T-cell (primary cell): Measurements from ENCODE around the gene NCS1. TPM values are rescaled to one million over a fixed set of nuclear protein-coding genes. Genes with fewer than 3 reads are reported as not detected.

Source experiments
- ATAC-seq, 4 experiments: fragments of 200-7000 bp in 3 of 4; fragments of 150-1000 bp in 1 of 4; cut with Tn5 transposase; replicated peaks in 1 of 4; 1 replicate in 3 of 4; 2 replicates in 1 of 4; pipeline ENCODE4 v1.10.0; 2021; ENCODE audit warnings: moderate library complexity in 3 of 4, mild to moderate bottlenecking in 2 of 4, moderate number of reproducible peaks in 1 of 4
- CTCF ChIA-PET, 2 donors: fragments of 300-600 bp; sonication (Branson Sonifier 250); formaldehyde crosslinking; loops; one replicate each; lab custom pipeline; 2022; ENCODE audit warnings: antibody characterized with exemption in 2 of 2; lab: Charles Lee
- POLR2A ChIA-PET, 2 donors: fragments of 300-600 bp; sonication (Branson Sonifier 250); formaldehyde crosslinking; loops; one replicate each; lab custom pipeline; 2022; ENCODE audit warnings: antibody characterized with exemption in 2 of 2; lab: Charles Lee
- DNase-seq, 35 experiments: peaks; one replicate each; pipeline versions ENCODE4 v3.0.0 to v3.0.0-alpha.2; 2013 to 2023
- H3K27ac ChIP-seq: one replicate; pipeline ENCODE4 v1.5.1; 2013; ENCODE audit warnings: low read length
- H3K27me3 ChIP-seq, 2 experiments: replicated peaks in 1 of 2; 1 replicate in 1 of 2; 2 replicates in 1 of 2; pipeline versions ENCODE4 v1.6.1 to v1.7.0; 2013; ENCODE audit warnings: low read length in 1 of 2, mixed read lengths in 1 of 2; ENCODE audit not compliant: control insufficient read depth in 2 of 2, insufficient read depth in 2 of 2; ENCODE audit errors: extremely low read depth in 1 of 2
- H3K36me3 ChIP-seq, 2 donors: 1 replicate in 1 of 2; 2 replicates in 1 of 2; pipeline versions ENCODE4 v1.6.1 to v1.7.0; 2013; ENCODE audit warnings: low read length in 1 of 2; ENCODE audit not compliant: control insufficient read depth in 2 of 2, insufficient read depth in 1 of 2; ENCODE audit errors: extremely low read depth in 1 of 2
- H3K4me1 ChIP-seq, 2 experiments: 1 replicate in 1 of 2; 2 replicates in 1 of 2; pipeline versions ENCODE4 v1.6.1 to v1.7.0; 2013; ENCODE audit warnings: low read length in 2 of 2, mixed read lengths in 1 of 2; ENCODE audit not compliant: insufficient read depth in 2 of 2, control insufficient read depth in 1 of 2; ENCODE audit errors: extremely low read depth in 1 of 2
- H3K4me3 ChIP-seq, 2 donors: 1 replicate in 1 of 2; 2 replicates in 1 of 2; pipeline versions ENCODE4 v1.5.1 to v1.7.0; 2013; ENCODE audit warnings: mild to moderate bottlenecking in 2 of 2, low read length in 1 of 2, moderate library complexity in 1 of 2; ENCODE audit not compliant: control insufficient read depth in 1 of 2; ENCODE audit errors: extremely low read depth in 1 of 2
- H3K9me3 ChIP-seq: 2 replicates; pipeline ENCODE4 v1.7.0; 2013
- H3K27ac Mint-ChIP-seq, 2 donors: one replicate each; pipeline ENCODE4 v1.8.0; 2020 to 2021; ENCODE audit warnings: mild to moderate bottlenecking in 2 of 2, mixed read lengths in 2 of 2
- H3K27me3 Mint-ChIP-seq, 2 donors: one replicate each; pipeline ENCODE4 v1.8.0; 2021 to 2022; ENCODE audit warnings: mixed read lengths in 2 of 2
- H3K36me3 Mint-ChIP-seq: one replicate; pipeline ENCODE4 v1.8.0; 2021; ENCODE audit warnings: mixed read lengths
- H3K4me1 Mint-ChIP-seq, 3 donors: one replicate each; pipeline ENCODE4 v1.8.0; 2020 to 2022; ENCODE audit warnings: mixed read lengths in 3 of 3, mild to moderate bottlenecking in 1 of 3
- H3K4me3 Mint-ChIP-seq, 3 donors: one replicate each; pipeline ENCODE4 v1.8.0; 2020 to 2022; ENCODE audit warnings: mild to moderate bottlenecking in 3 of 3, mixed read lengths in 3 of 3, moderate library complexity in 3 of 3
- H3K9me3 Mint-ChIP-seq, 3 donors: one replicate each; pipeline ENCODE4 v1.8.0; 2020 to 2022; ENCODE audit warnings: mixed read lengths in 3 of 3
- WGBS: methylation state at CpG from one replicate; pipeline ENCODE4 v1.1.5; 2013; ENCODE audit warnings: missing lambda C conversion rate; ENCODE audit not compliant: insufficient coverage; 5-methylcytosine and 5-hydroxymethylcytosine counted together
- total RNA-seq, 35 experiments: library from RNA in 6 of 35; stranded (reverse) in 6 of 35; fragments of 120-200 nt in 1 of 35; gene quantifications; one replicate each; pipeline versions ENCODE4 v1.2.1 to v1.2.4 and lab custom pipeline; 2013 to 2026

NCS1 gene
- total RNA-seq, 5 donors from 2014 or later (not counting 1 experiment from before 2014, with no cell fraction given) = 0.20 to 0.82 (median 0.46) TPM; not detected in 1

DNA sequence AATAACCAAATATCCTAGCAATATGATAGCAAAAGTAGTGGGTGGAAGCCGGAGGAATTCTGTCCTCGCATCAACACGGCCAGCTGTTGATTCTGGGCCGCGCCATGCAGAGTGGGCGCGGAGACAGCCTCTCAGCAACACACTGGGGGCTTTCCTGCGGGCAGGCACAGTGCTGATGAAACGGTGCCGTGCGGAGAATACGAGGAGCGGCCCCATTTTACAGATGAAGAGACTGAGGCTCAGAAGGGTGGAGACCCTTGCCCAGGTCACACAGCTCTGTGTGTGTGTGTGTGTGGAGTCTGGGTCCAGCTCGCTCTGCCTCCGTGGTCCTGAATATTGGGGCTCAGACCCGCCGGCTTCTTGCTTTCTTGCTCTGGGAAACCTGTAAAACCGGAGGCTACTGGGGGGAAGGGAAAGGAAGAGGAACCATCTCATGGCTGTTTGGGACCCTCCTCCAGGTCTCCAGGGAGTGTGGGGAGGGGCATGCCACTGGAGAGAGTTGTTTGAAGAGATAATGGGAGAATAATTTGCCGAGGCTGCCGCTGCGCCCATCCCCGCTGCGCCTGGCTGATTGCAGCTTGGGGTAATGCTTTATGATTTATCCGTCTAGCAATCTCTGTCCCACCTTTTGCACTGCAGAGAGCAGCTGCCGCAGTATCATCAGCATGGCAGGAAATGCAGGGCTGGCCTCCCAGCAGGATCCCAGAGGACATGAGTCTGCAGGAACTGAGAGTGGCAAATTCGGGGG is 36.6 kb downstream of the NCS1 start:
- ChIA-PET POLR2A (no interaction called here), CTCF (no interaction called here)
- DNase-seq (no peak), ATAC-seq (no peak)
- no peaks in the 10 kb centered on the region for H3K4me1 ChIP-seq
- WGBS = 71% methylated on average over 22 of the region's 26 CpGs
- Mint-ChIP-seq H3K27me3 (peaks cover 8 to 15% of the 10 kb centered on the region in 2 donors), H3K9me3 (no peaks in the 10 kb centered on the region), H3K27ac (no peak overlapping the region), H3K36me3 (no peaks in the 10 kb centered on the region), H3K4me3 (no peak overlapping the region), H3K4me1 (no peaks in the 10 kb centered on the region)
- H3K9me3 ChIP-seq = no peaks in the 10 kb centered on the region
- no peak overlapping the region for H3K27ac ChIP-seq
- H3K36me3 ChIP-seq = no peaks in the 10 kb centered on the region
- H3K4me3 ChIP-seq = no peak overlapping the region
- peaks cover 0 to 13% of the 10 kb centered on the region in 2 experiments for H3K27me3 ChIP-seq

DNA sequence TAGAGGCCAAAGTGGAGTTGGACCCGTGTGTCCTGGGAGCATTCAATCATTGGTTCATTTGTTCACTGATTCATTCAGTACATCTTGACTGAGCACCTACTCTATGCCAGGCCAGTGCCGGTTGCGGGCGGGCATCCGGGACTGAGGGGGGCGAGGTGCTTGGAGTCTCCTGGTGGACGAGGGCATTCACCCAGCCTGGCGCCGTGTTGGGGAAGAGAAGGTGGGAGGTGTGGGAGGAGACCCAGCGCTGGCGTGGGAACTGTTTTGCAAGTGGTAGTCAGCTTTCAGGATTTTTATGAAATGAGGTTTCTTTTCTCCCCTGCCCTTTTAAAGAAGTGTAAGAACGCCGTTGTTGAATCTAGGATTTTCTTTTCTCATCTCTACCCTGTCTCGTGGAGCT is 37.2 kb downstream of the NCS1 start:
- Histone ChIP-seq H3K9me3 (no peaks in the 10 kb centered on the region), H3K4me3 (no peak overlapping the region), H3K27ac (no peak overlapping the region), H3K4me1 (no peaks in the 10 kb centered on the region), H3K36me3 (no peaks in the 10 kb centered on the region), H3K27me3 (peaks cover 0 to 13% of the 10 kb centered on the region in 2 experiments)
- no peaks in the 10 kb centered on the region for H3K9me3 Mint-ChIP-seq
- POLR2A ChIA-PET = no interaction called here
- H3K27me3 Mint-ChIP-seq = peaks cover 8 to 15% of the 10 kb centered on the region in 2 donors
- no peaks in the 10 kb centered on the region for H3K36me3 Mint-ChIP-seq
- no peak overlapping the region for H3K27ac Mint-ChIP-seq
- WGBS = 61% methylated on average over 6 of the region's 14 CpGs
- ATAC-seq (no peak), DNase-seq (no peak)
- CTCF ChIA-PET = interaction anchor here in 1 of 2 donors (0.6 kb wide), 1 partner anchor 27 kb away, joined by 3 read pairs; no protein-coding TSS in a partner anchor
- H3K4me1 Mint-ChIP-seq = no peaks in the 10 kb centered on the region
- no peak overlapping the region for H3K4me3 Mint-ChIP-seq

- no peak overlapping the region for H3K27ac Mint-ChIP-seq
Observed at GRCh38 chr9:130211548-130212226, 39.5 kb downstream of the NCS1 start.

DNA sequence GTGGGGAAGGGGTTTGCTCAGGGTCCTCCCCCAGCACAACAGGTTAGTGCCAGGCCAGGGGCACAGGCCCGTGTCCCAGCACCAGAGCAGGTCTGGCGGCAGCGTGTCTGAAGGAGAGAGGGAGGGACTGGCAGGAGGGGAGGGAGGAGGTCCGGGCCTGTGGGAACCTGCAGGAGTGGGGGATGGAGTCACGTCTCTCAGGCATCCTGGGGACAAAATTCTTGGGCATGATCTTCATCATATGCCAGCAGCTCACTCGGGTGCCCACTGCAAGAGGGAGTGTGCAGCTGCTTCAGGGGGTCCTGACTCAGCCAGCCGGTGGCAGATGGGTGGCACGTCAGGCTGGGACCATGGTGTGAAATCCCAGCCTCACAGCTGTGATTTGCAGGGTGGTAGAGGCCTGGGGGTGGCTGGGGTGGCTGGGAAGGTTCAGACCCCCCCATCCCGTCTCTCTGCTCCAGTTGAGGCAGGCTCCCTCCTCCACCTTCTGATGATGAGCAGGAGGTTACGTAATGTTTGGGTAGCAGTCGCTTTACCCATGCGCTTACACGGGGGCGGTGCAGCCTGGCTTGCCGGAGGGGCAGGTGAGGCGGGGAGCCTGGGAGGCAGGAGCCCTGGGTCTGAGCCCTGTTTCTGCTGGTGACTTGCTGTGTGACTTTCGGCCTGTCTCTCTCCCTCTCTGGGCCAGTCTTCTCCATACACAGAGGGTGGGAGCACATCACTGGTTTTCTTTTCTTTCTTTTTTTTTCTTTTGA is 40.5 kb downstream of the NCS1 start:
- H3K27me3 Mint-ChIP-seq = peaks cover 8 to 15% of the 10 kb centered on the region in 2 donors
- H3K27ac Mint-ChIP-seq = no peak overlapping the region
- 68% methylated on average over 7 of the region's 17 CpGs for WGBS
- no peak overlapping the region for H3K27ac ChIP-seq
- H3K9me3 ChIP-seq = no peaks in the 10 kb centered on the region
- no peaks in the 10 kb centered on the region for H3K4me1 Mint-ChIP-seq
- ChIA-PET CTCF (no interaction called here), POLR2A (no interaction called here)
- DNase-seq (no peak), ATAC-seq (no peak)
- H3K36me3 Mint-ChIP-seq = no peaks in the 10 kb centered on the region
- no peak overlapping the region for H3K4me3 ChIP-seq
- no peaks in the 10 kb centered on the region for H3K4me1 ChIP-seq
- H3K36me3 ChIP-seq = no peaks in the 10 kb centered on the region
- no peaks in the 10 kb centered on the region for H3K9me3 Mint-ChIP-seq
- peaks cover 0 to 16% of the 10 kb centered on the region in 2 experiments for H3K27me3 ChIP-seq
- no peak overlapping the region for H3K4me3 Mint-ChIP-seq

More at GRCh38 chr9:130211548-130212226, 39.5 kb downstream of the NCS1 start:
- peaks cover 8 to 15% of the 10 kb centered on the region in 2 donors for H3K27me3 Mint-ChIP-seq
- ChIA-PET CTCF (no interaction called here), POLR2A (no interaction called here)
- no peaks in the 10 kb centered on the region for H3K9me3 Mint-ChIP-seq
- 85% methylated on average over 11 of the region's 20 CpGs for WGBS
- Histone ChIP-seq H3K27ac (no peak overlapping the region), H3K4me1 (no peaks in the 10 kb centered on the region), H3K36me3 (no peaks in the 10 kb centered on the region), H3K4me3 (no peak overlapping the region), H3K27me3 (peaks cover 0 to 18% of the 10 kb centered on the region in 2 experiments), H3K9me3 (no peaks in the 10 kb centered on the region)
- no peak for DNase-seq
- ATAC-seq = no peak
- H3K36me3 Mint-ChIP-seq = no peaks in the 10 kb centered on the region
- H3K4me3 Mint-ChIP-seq = no peak overlapping the region
- H3K4me1 Mint-ChIP-seq = no peaks in the 10 kb centered on the region

- Mint-ChIP-seq H3K27ac (no peak overlapping the region), H3K4me1 (no peaks in the 10 kb centered on the region), H3K36me3 (no peaks in the 10 kb centered on the region), H3K9me3 (no peaks in the 10 kb centered on the region), H3K27me3 (peaks cover 8 to 10% of the 10 kb centered on the region in 2 donors), H3K4me3 (no peak overlapping the region)
- ATAC-seq (no peak), DNase-seq (no peak)
- peaks cover 0 to 15% of the 10 kb centered on the region in 2 experiments for H3K27me3 ChIP-seq
- H3K27ac ChIP-seq = no peak overlapping the region
- ChIA-PET POLR2A (no interaction called here), CTCF (no interaction called here)
- 80% methylated on average over 17 of the region's 19 CpGs for WGBS
- no peaks in the 10 kb centered on the region for H3K9me3 ChIP-seq
- H3K4me1 ChIP-seq = no peaks in the 10 kb centered on the region
- H3K4me3 ChIP-seq = no peak overlapping the region
- no peaks in the 10 kb centered on the region for H3K36me3 ChIP-seq
Observed at GRCh38 chr9:130213911-130214761, 41.9 kb downstream of the NCS1 start.
